HepG2 (cell line): ENCODE results near the gene TULP4. TPM values are rescaled to one million over a fixed set of nuclear protein-coding genes. Genes with fewer than 3 reads are reported as not detected.

Experiments
- ARNTL ChIP-seq: sonication (generic); formaldehyde crosslinking; IDR thresholded peaks from 2 replicates; pipeline ENCODE4 v1.4.0; 2020; ENCODE audit warnings: mild to moderate bottlenecking, missing genetic modification reagents
- JDP2 ChIP-seq: sonication (generic); formaldehyde crosslinking; IDR thresholded peaks from 2 replicates; pipeline ENCODE4 v1.8.1; 2022; ENCODE audit warnings: missing genetic modification reagents, borderline replicate concordance
- KDM1A ChIP-seq: IDR thresholded peaks from 2 replicates; pipeline ENCODE4 v1.6.1; 2016; ENCODE audit warnings: missing compliant biosample characterization
- NAIF1 ChIP-seq: sonication (generic); formaldehyde crosslinking; IDR thresholded peaks from 2 replicates; pipeline ENCODE4 v1.5.0; 2020; ENCODE audit warnings: mild to moderate bottlenecking, missing genetic modification reagents, borderline replicate concordance
- NRL ChIP-seq: sonication (generic); formaldehyde crosslinking; IDR thresholded peaks from 2 replicates; pipeline ENCODE4 v1.5.0; 2020; ENCODE audit warnings: missing genetic modification reagents, mild to moderate bottlenecking, moderate library complexity, borderline replicate concordance
- RCOR2 ChIP-seq: IDR thresholded peaks from 2 replicates; pipeline ENCODE4 v1.6.1; 2016; ENCODE audit warnings: missing biosample characterization, missing genetic modification reagents
- SRSF1 ChIP-seq: fragments of 200-400 bp; formaldehyde crosslinking; optimal IDR thresholded peaks from 2 replicates; pipeline ENCODE3; 2017; ENCODE audit warnings: mild to moderate bottlenecking, low read depth, low read length, moderate library complexity
- SRY ChIP-seq: sonication (generic); formaldehyde crosslinking; IDR thresholded peaks from 2 replicates; pipeline ENCODE4 v1.8.0; 2022; ENCODE audit warnings: mild to moderate bottlenecking, missing genetic modification reagents
- THAP11 ChIP-seq: IDR thresholded peaks from 2 replicates; pipeline ENCODE4 v1.6.1; 2016; ENCODE audit warnings: missing biosample characterization, missing genetic modification reagents
- ZC3H4 ChIP-seq: sonication (generic); formaldehyde crosslinking; IDR thresholded peaks from 2 replicates; pipeline ENCODE4 v1.4.0; 2020; ENCODE audit warnings: missing genetic modification reagents, borderline replicate concordance
- ZFP37 ChIP-seq: sonication (generic); formaldehyde crosslinking; IDR thresholded peaks from 2 replicates; pipeline ENCODE4 v1.4.0; 2020; ENCODE audit warnings: missing genetic modification reagents, borderline replicate concordance
- ZNF230 ChIP-seq: sonication (generic); formaldehyde crosslinking; IDR thresholded peaks from 2 replicates; pipeline ENCODE4 v1.4.0; 2020; ENCODE audit warnings: mild to moderate bottlenecking, missing genetic modification reagents
- ZNF331 ChIP-seq: sonication (generic); formaldehyde crosslinking; IDR thresholded peaks from 2 replicates; pipeline ENCODE4 v1.4.0; 2020; ENCODE audit warnings: missing genetic modification reagents
- ZNF430 ChIP-seq: sonication (generic); formaldehyde crosslinking; IDR thresholded peaks from 2 replicates; pipeline ENCODE4 v1.9.0; 2021; ENCODE audit warnings: mild to moderate bottlenecking, missing genetic modification reagents
- ZNF557 ChIP-seq: sonication (generic); formaldehyde crosslinking; IDR thresholded peaks from 2 replicates; pipeline ENCODE4 v1.4.0; 2020; ENCODE audit warnings: missing genetic modification reagents
- ZNF605 ChIP-seq: sonication (generic); formaldehyde crosslinking; IDR thresholded peaks from 2 replicates; pipeline ENCODE4 v1.8.0; 2022; ENCODE audit warnings: mild to moderate bottlenecking, missing genetic modification reagents
- ZNF607 ChIP-seq: sonication (generic); formaldehyde crosslinking; IDR thresholded peaks from 2 replicates; pipeline ENCODE4 v1.5.1; 2020; ENCODE audit warnings: missing genetic modification reagents, mild to moderate bottlenecking, borderline replicate concordance
- ZNF747 ChIP-seq: sonication (generic); formaldehyde crosslinking; IDR thresholded peaks from 2 replicates; pipeline ENCODE4 v1.8.1; 2023; ENCODE audit warnings: missing genetic modification reagents, mild to moderate bottlenecking, borderline replicate concordance
- ZNF792 ChIP-seq: IDR thresholded peaks from 2 replicates; pipeline ENCODE4 v1.6.1; 2016
- ZNF883 ChIP-seq: sonication (generic); formaldehyde crosslinking; IDR thresholded peaks from 2 replicates; pipeline ENCODE4 v1.5.1; 2020; ENCODE audit warnings: mild to moderate bottlenecking, missing genetic modification reagents; ENCODE audit errors: not compliant biosample characterization
- polyA plus RNA-seq, 8 experiments: library from polyadenylated mRNA; depleted of rRNA in 3 of 8; stranded (reverse) in 7 of 8; unstranded in 1 of 8; fragments of >200 nt; fragmentation: Illumina TruSeq in 4 of 8; extraction: Trizol in 4 of 8; gene quantifications; 2 replicates each; pipeline versions ENCODE4 v1.2.1 to v1.2.3, GENCODE V29; 2011 to 2016; ENCODE audit warnings: low read depth in 4 of 8, missing spikeins in 1 of 8, mixed read lengths in 1 of 8; ENCODE audit not compliant: insufficient read depth in 1 of 8
- total RNA-seq, 5 experiments: library from RNA; depleted of rRNA; stranded (reverse); fragments of >200 nt; fragmentation: Illumina TruSeq; extraction: Trizol; gene quantifications; 2 replicates each; pipeline ENCODE4 v1.2.3, GENCODE V29; 2016; ENCODE audit warnings: low read depth in 1 of 5
- TF ChIP-seq, protein P1 (sequence below): sonication (generic); formaldehyde crosslinking; IDR thresholded peaks from 2 replicates; pipeline ENCODE4 v1.5.1; 2020; ENCODE audit warnings: missing genetic modification reagents, mild to moderate bottlenecking, borderline replicate concordance
- TF ChIP-seq, protein P2 (sequence below): sonication (generic); formaldehyde crosslinking; IDR thresholded peaks from 2 replicates; pipeline ENCODE4 v1.8.0; 2022; ENCODE audit warnings: mild to moderate bottlenecking, missing genetic modification reagents, moderate library complexity
- TF ChIP-seq, protein P3 (sequence below): sonication (generic); formaldehyde crosslinking; IDR thresholded peaks from 2 replicates; pipeline ENCODE4 v1.5.0; 2020; ENCODE audit warnings: mild to moderate bottlenecking, missing genetic modification reagents, borderline replicate concordance

TULP4 gene
- total and polyA plus RNA-seq, 2 of the 13 experiments (the other 11 are each of a cell fraction or from before 2014, with no cell fraction given), result 21.1 to 122 TPM

DNA sequence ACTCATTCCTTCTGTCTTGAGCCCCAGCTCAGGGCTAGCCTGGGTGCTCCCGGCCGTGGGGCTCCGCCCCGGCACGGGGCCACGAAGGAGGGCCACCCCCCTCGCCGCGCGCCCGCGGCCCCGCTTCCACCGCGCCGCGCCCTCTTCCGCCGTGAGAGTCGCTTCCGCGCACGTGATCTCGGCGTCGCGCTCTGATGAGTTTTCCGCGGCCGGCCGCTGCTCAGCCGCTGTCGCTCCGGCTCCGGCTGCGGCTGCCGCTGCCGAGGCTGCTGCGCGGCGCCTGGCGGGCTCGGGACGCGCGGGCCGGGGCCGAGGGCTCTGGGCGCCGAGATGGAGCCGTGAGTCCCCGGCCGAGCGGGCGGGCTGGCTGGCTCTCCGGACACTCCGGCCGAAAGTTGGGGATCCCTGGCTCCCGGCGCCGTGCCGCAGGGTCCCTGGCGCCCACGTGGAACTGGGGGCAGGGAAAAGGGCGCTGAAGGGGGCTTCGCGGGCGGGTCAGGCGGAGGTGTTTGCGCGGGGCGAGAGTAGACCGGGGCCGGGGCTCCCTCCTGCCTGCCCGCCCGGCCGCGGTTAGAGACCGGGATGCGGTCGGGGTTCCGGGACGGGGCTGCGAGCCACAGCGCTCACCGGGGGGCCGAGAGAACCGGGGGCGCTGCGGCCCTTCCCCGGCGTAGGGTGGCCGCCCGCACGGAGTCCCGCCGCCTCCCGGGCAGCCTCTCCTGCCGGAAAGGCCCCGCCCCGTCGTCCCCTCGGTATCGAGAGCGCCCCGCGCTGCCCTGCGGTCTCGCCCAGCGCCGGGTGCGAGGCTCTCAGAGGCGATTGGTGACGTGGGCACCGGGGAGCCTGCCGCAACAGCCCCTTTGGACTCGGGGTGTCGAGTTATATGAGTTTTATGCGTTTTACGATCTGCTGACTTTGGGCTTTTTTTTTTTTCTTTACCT is 247.9 kb downstream of the TULP4 start, which contains the start of gene TMEM181 (continued):
- TF ChIP-seq, protein P1, sequence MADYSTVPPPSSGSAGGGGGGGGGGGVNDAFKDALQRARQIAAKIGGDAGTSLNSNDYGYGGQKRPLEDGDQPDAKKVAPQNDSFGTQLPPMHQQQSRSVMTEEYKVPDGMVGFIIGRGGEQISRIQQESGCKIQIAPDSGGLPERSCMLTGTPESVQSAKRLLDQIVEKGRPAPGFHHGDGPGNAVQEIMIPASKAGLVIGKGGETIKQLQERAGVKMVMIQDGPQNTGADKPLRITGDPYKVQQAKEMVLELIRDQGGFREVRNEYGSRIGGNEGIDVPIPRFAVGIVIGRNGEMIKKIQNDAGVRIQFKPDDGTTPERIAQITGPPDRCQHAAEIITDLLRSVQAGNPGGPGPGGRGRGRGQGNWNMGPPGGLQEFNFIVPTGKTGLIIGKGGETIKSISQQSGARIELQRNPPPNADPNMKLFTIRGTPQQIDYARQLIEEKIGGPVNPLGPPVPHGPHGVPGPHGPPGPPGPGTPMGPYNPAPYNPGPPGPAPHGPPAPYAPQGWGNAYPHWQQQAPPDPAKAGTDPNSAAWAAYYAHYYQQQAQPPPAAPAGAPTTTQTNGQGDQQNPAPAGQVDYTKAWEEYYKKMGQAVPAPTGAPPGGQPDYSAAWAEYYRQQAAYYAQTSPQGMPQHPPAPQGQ (CRISPR knock-in tag), result no peak; the same call in 1 of the 2 replicates
- no peak; the same call in 1 of the 2 replicates for TF ChIP-seq KDM1A (CRISPR knock-in tag)
- TF ChIP-seq RCOR2, result no peak
- no peak for TF ChIP-seq NAIF1
- TF ChIP-seq ZNF230 (CRISPR knock-in tag), result no peak
- peak; percentile 50; the same call in 1 of the 2 replicates for TF ChIP-seq JDP2 (CRISPR knock-in tag)
- TF ChIP-seq SRY (CRISPR knock-in tag), result peak; percentile 77
- peak; percentile 19 for TF ChIP-seq ZNF607
- TF ChIP-seq ZNF605 (CRISPR knock-in tag), result no peak; the same call in 1 of the 2 replicates
- TF ChIP-seq ZC3H4 (CRISPR knock-in tag), result no peak
- TF ChIP-seq ZFP37, result 0 out of 2 replicates have a peak, but pooled peaks have one; percentile 57
- TF ChIP-seq ZNF557 (CRISPR knock-in tag), result no peak
- peak; percentile 83 for TF ChIP-seq ARNTL (CRISPR knock-in tag)
- TF ChIP-seq, protein P2, sequence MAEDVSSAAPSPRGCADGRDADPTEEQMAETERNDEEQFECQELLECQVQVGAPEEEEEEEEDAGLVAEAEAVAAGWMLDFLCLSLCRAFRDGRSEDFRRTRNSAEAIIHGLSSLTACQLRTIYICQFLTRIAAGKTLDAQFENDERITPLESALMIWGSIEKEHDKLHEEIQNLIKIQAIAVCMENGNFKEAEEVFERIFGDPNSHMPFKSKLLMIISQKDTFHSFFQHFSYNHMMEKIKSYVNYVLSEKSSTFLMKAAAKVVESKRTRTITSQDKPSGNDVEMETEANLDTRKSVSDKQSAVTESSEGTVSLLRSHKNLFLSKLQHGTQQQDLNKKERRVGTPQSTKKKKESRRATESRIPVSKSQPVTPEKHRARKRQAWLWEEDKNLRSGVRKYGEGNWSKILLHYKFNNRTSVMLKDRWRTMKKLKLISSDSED (CRISPR knock-in tag), result no peak
- TF ChIP-seq ZNF430 (CRISPR knock-in tag), result peak; percentile 22; the same call in 1 of the 2 replicates
- no peak for TF ChIP-seq ZNF883 (CRISPR knock-in tag)
- TF ChIP-seq SRSF1, result no peak
- TF ChIP-seq THAP11 (CRISPR knock-in tag), result peak; percentile 85
- TF ChIP-seq ZNF792 (CRISPR knock-in tag), result peak; percentile 84; the same call in 1 of the 2 replicates
- peak; percentile 84 for TF ChIP-seq ZNF331 (CRISPR knock-in tag)
- TF ChIP-seq ZNF747, result peak; percentile 37; the same call in 1 of the 2 replicates
- 0 out of 2 replicates have a peak, but pooled peaks have one; percentile 51 for TF ChIP-seq NRL (CRISPR knock-in tag)
- TF ChIP-seq, protein P3, sequence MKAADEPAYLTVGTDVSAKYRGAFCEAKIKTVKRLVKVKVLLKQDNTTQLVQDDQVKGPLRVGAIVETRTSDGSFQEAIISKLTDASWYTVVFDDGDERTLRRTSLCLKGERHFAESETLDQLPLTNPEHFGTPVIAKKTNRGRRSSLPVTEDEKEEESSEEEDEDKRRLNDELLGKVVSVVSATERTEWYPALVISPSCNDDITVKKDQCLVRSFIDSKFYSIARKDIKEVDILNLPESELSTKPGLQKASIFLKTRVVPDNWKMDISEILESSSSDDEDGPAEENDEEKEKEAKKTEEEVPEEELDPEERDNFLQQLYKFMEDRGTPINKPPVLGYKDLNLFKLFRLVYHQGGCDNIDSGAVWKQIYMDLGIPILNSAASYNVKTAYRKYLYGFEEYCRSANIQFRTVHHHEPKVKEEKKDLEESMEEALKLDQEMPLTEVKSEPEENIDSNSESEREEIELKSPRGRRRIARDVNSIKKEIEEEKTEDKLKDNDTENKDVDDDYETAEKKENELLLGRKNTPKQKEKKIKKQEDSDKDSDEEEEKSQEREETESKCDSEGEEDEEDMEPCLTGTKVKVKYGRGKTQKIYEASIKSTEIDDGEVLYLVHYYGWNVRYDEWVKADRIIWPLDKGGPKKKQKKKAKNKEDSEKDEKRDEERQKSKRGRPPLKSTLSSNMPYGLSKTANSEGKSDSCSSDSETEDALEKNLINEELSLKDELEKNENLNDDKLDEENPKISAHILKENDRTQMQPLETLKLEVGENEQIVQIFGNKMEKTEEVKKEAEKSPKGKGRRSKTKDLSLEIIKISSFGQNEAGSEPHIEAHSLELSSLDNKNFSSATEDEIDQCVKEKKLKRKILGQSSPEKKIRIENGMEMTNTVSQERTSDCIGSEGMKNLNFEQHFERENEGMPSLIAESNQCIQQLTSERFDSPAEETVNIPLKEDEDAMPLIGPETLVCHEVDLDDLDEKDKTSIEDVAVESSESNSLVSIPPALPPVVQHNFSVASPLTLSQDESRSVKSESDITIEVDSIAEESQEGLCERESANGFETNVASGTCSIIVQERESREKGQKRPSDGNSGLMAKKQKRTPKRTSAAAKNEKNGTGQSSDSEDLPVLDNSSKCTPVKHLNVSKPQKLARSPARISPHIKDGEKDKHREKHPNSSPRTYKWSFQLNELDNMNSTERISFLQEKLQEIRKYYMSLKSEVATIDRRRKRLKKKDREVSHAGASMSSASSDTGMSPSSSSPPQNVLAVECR (CRISPR knock-in tag), result peak; percentile 93
